KMS-11 (cell line): ENCODE results near the gene ANP32A.

Experiments used
- H2AFZ ChIP-seq: fragments of 200-600 bp; sonication (generic); 2 replicates; pipeline ENCODE4 v1.6.1; 2016; ENCODE audit warnings: antibody characterized with exemption, mixed run types, low read depth
- H3K27ac ChIP-seq: fragments of 200-600 bp; sonication (generic); 2 replicates; pipeline ENCODE4 v1.6.1; 2016; ENCODE audit warnings: mild to moderate bottlenecking, mixed run types
- H3K27me3 ChIP-seq: fragments of 200-600 bp; sonication (generic); 2 replicates; pipeline ENCODE4 v1.6.1; 2017; ENCODE audit warnings: mild to moderate bottlenecking, low read depth, mixed run types, moderate library complexity; ENCODE audit not compliant: insufficient read depth
- H3K36me3 ChIP-seq: fragments of 200-600 bp; sonication (generic); 2 replicates; pipeline ENCODE4 v1.6.1; 2017; ENCODE audit warnings: mild to moderate bottlenecking, mixed run types; ENCODE audit not compliant: insufficient read depth
- H3K4me1 ChIP-seq: fragments of 200-600 bp; sonication (generic); 2 replicates; pipeline ENCODE4 v1.6.1; 2016; ENCODE audit warnings: mild to moderate bottlenecking, low read depth, mixed run types; ENCODE audit not compliant: poor library complexity, severe bottlenecking
- H3K4me2 ChIP-seq: fragments of 200-600 bp; sonication (generic); 2 replicates; pipeline ENCODE4 v1.7.0; 2016; ENCODE audit warnings: mild to moderate bottlenecking, mixed run types
- H3K4me3 ChIP-seq: fragments of 200-600 bp; sonication (generic); IDR thresholded peaks from 2 replicates; pipeline ENCODE4 v1.6.1; 2017; ENCODE audit warnings: low read depth, low read length, mixed read lengths; ENCODE audit not compliant: insufficient read depth
- H3K79me2 ChIP-seq: fragments of 200-600 bp; sonication (generic); 2 replicates; pipeline ENCODE4 v1.6.1; 2016; ENCODE audit warnings: low read depth, mixed run types; ENCODE audit not compliant: insufficient read depth
- H3K9ac ChIP-seq: fragments of 200-600 bp; sonication (generic); 2 replicates; pipeline ENCODE4 v1.6.1; 2016; ENCODE audit warnings: mild to moderate bottlenecking, mixed run types
- H4K20me1 ChIP-seq: fragments of 200-600 bp; sonication (generic); 2 replicates; pipeline ENCODE4 v1.6.1; 2016; ENCODE audit warnings: mild to moderate bottlenecking, mixed run types; ENCODE audit not compliant: insufficient read depth
- CTCF ChIP-seq: fragments of 200-600 bp; sonication (generic); conservative IDR thresholded peaks from 2 replicates; pipeline ENCODE4 v1.6.1; 2017; ENCODE audit warnings: low read depth, mild to moderate bottlenecking, antibody characterized with exemption, low read length, moderate library complexity, mixed read lengths

The ANP32A gene

GRCh38 chr15:68786753-68787152, 33.9 kb downstream of the ANP32A start:
- no peak overlapping the region for H3K4me2 ChIP-seq
- H3K79me2 ChIP-seq, result peaks cover 55% of the 10 kb centered on the region
- no peaks in the 10 kb centered on the region for H3K27me3 ChIP-seq
- no peak overlapping the region for H3K27ac ChIP-seq
- H3K4me3 ChIP-seq, result no peak overlapping the region
- peaks cover 51% of the 10 kb centered on the region for H3K4me1 ChIP-seq
- no peak for TF ChIP-seq CTCF
- no peak overlapping the region for H2AFZ ChIP-seq
- peaks cover 3% of the 10 kb centered on the region; the same call in 1 of the 2 replicates for H4K20me1 ChIP-seq
- peaks cover 16% of the 10 kb centered on the region; the same call in 1 of the 2 replicates for H3K36me3 ChIP-seq
- no peak overlapping the region for H3K9ac ChIP-seq

GRCh38 chr15:68785541-68785940, 35.2 kb downstream of the ANP32A start:
- TF ChIP-seq CTCF, result no peak
- H3K4me3 ChIP-seq, result no peak overlapping the region
- peaks cover 44% of the 10 kb centered on the region for H3K4me1 ChIP-seq
- H3K9ac ChIP-seq, result no peak overlapping the region
- peaks cover 3% of the 10 kb centered on the region; the same call in 1 of the 2 replicates for H4K20me1 ChIP-seq
- peaks cover 43% of the 10 kb centered on the region for H3K79me2 ChIP-seq
- no peaks in the 10 kb centered on the region for H3K27me3 ChIP-seq
- no peak overlapping the region for H3K27ac ChIP-seq
- no peak overlapping the region for H3K4me2 ChIP-seq
- peaks cover 19% of the 10 kb centered on the region; the same call in 1 of the 2 replicates for H3K36me3 ChIP-seq
- no peak overlapping the region for H2AFZ ChIP-seq

GRCh38 chr15:68784206-68784605, 36.5 kb downstream of the ANP32A start:
- H3K36me3 ChIP-seq, result peaks cover 14% of the 10 kb centered on the region; the same call in 1 of the 2 replicates
- no peak overlapping the region for H3K9ac ChIP-seq
- peaks cover under 1% of the 10 kb centered on the region; the same call in 1 of the 2 replicates for H4K20me1 ChIP-seq
- no peak overlapping the region for H3K4me2 ChIP-seq
- peaks cover 38% of the 10 kb centered on the region for H3K4me1 ChIP-seq
- H2AFZ ChIP-seq, result no peak overlapping the region
- no peak overlapping the region for H3K4me3 ChIP-seq
- H3K79me2 ChIP-seq, result peaks cover 30% of the 10 kb centered on the region
- H3K27me3 ChIP-seq, result no peaks in the 10 kb centered on the region
- TF ChIP-seq CTCF, result no peak
- no peak overlapping the region for H3K27ac ChIP-seq

- Histone ChIP-seq H3K4me1 (peaks cover 38% of the 10 kb centered on the region), H3K36me3 (peaks cover 14% of the 10 kb centered on the region; the same call in 1 of the 2 replicates), H3K79me2 (peaks cover 22% of the 10 kb centered on the region), H3K9ac (no peak overlapping the region), H2AFZ (no peak overlapping the region), H3K27me3 (no peaks in the 10 kb centered on the region), H3K4me3 (no peak overlapping the region), H3K4me2 (no peak overlapping the region), H4K20me1 (no peaks in the 10 kb centered on the region; the same call in 1 of the 2 replicates), H3K27ac (no peak overlapping the region)
- TF ChIP-seq CTCF, result peak; percentile 77
These were observed 37.3 kb downstream of the ANP32A start for GRCh38 chr15:68783226-68784058.
